Measurements from ENCODE around the gene ASB8.
"Not testable (repeated sequence)": the region's sequence is repeated elsewhere in the genome, so short reads cannot be mapped to it uniquely, and the experiment has no call there.

Gene ASB8

GRCh38 chr12:48119834-48120195 is 37.5 kb downstream of the ASB8 start:
- H3K4me3 ChIP-seq (ENCODE audit: control insufficient read depth, low read depth, low read length), result peak overlapping the region; percentile 83
- no peak for TF ChIP-seq CTCF (conservative IDR thresholded peaks at IDR 0.05; ENCODE audit: control insufficient read depth, insufficient read depth, low read depth, low read length)
- peak; percentile 43 for DNase-seq (ENCODE audit: low read depth)

- TF ChIP-seq CTCF (conservative IDR thresholded peaks at IDR 0.05; ENCODE audit: control insufficient read depth, insufficient read depth, low read depth, low read length), result no peak
Measured at GRCh38 chr12:48119078-48119833, 38.1 kb downstream of the ASB8 start, which contains the start of gene PFKM. TSS of gene PFKM (plus strand) at chr12:48119364. CDS start at chr12:48122775, 3,411 bp downstream.

GRCh38 chr12:48118284-48118871 is 38.9 kb downstream of the ASB8 start:
- no peak for DNase-seq (ENCODE audit: low read depth)
- no peak overlapping the region for H3K4me3 ChIP-seq (ENCODE audit: control insufficient read depth, low read depth, low read length)
- no peak for TF ChIP-seq CTCF (conservative IDR thresholded peaks at IDR 0.05; ENCODE audit: control insufficient read depth, insufficient read depth, low read depth, low read length)

More at GRCh38 chr12:48119078-48119833, 38.1 kb downstream of the ASB8 start, which contains the start of gene PFKM:
- peak within 1 kb of the TSS; percentile 83 for H3K4me3 ChIP-seq (ENCODE audit: control insufficient read depth, low read depth, low read length)
- DNase-seq (ENCODE audit: low read depth), result peak; percentile 94

- no peak for DNase-seq (ENCODE audit: low read depth)
- TF ChIP-seq CTCF (conservative IDR thresholded peaks at IDR 0.05; ENCODE audit: control insufficient read depth, insufficient read depth, low read depth, low read length), result no peak
- no peak overlapping the region for H3K4me3 ChIP-seq (ENCODE audit: control insufficient read depth, low read depth, low read length)
Measured at GRCh38 chr12:48115957-48116356, 41.4 kb downstream of the ASB8 start.

GRCh38 chr12:48111312-48111693 is 46.0 kb downstream of the ASB8 start:
- H3K4me3 ChIP-seq (ENCODE audit: control insufficient read depth, low read depth, low read length); DNase-seq (ENCODE audit: low read depth): not testable (repeated sequence)

- DNase-seq (ENCODE audit: low read depth), result no peak
- TF ChIP-seq CTCF (conservative IDR thresholded peaks at IDR 0.05; ENCODE audit: control insufficient read depth, insufficient read depth, low read depth, low read length), result no peak
- no peak overlapping the region for H3K4me3 ChIP-seq (ENCODE audit: control insufficient read depth, low read depth, low read length)
Measured at GRCh38 chr12:48110691-48111311, 46.5 kb downstream of the ASB8 start.

GRCh38 chr12:48109424-48109823 is 47.9 kb downstream of the ASB8 start:
- no peak for DNase-seq (ENCODE audit: low read depth)
- TF ChIP-seq CTCF (conservative IDR thresholded peaks at IDR 0.05; ENCODE audit: control insufficient read depth, insufficient read depth, low read depth, low read length), result no peak
- no peak overlapping the region for H3K4me3 ChIP-seq (ENCODE audit: control insufficient read depth, low read depth, low read length)
